Measurements from ENCODE around the gene SCLY.

Gene SCLY

GRCh38 chr2:238080518-238080917 is 19.7 kb downstream of the SCLY start:
- H3K4me3 ChIP-seq (ENCODE audit: low read depth, low read length) = no peak overlapping the region
- DNase-seq (ENCODE audit: low read depth, low spot score) = no peak
- in situ Hi-C loops (cut with HindIII; ENCODE audit: low sequenced_read_pairs) = no loop called here
- no peak for TF ChIP-seq CTCF (IDR thresholded peaks at IDR 0.05; ENCODE audit: low read depth, low read length)

GRCh38 chr2:238081150-238081549 is 20.3 kb downstream of the SCLY start:
- no peak for TF ChIP-seq CTCF (IDR thresholded peaks at IDR 0.05; ENCODE audit: low read depth, low read length)
- in situ Hi-C loops (cut with HindIII; ENCODE audit: low sequenced_read_pairs) = no loop called here
- no peak for DNase-seq (ENCODE audit: low read depth, low spot score)

GRCh38 chr2:238081561-238081960 is 20.8 kb downstream of the SCLY start:
- no peak for DNase-seq (ENCODE audit: low read depth, low spot score)
- in situ Hi-C loops (cut with HindIII; ENCODE audit: low sequenced_read_pairs) = no loop called here
- no peak for TF ChIP-seq CTCF (IDR thresholded peaks at IDR 0.05; ENCODE audit: low read depth, low read length)
- H3K4me3 ChIP-seq (ENCODE audit: low read depth, low read length) = no peak overlapping the region

More at GRCh38 chr2:238081150-238081549, 20.3 kb downstream of the SCLY start:
- H3K4me3 ChIP-seq (ENCODE audit: low read depth, low read length) = no peak overlapping the region

GRCh38 chr2:238082151-238082550 is 21.4 kb downstream of the SCLY start:
- no peak for DNase-seq (ENCODE audit: low read depth, low spot score)
- in situ Hi-C loops (cut with HindIII; ENCODE audit: low sequenced_read_pairs) = no loop called here

GRCh38 chr2:238082827-238083226 is 22.0 kb downstream of the SCLY start:
- in situ Hi-C loops (cut with HindIII; ENCODE audit: low sequenced_read_pairs) = no loop called here
- TF ChIP-seq CTCF (IDR thresholded peaks at IDR 0.05; ENCODE audit: low read depth, low read length) = no peak

More at GRCh38 chr2:238082151-238082550, 21.4 kb downstream of the SCLY start:
- no peak for TF ChIP-seq CTCF (IDR thresholded peaks at IDR 0.05; ENCODE audit: low read depth, low read length)
- no peak overlapping the region for H3K4me3 ChIP-seq (ENCODE audit: low read depth, low read length)

GRCh38 chr2:238083919-238084318 is 23.1 kb downstream of the SCLY start:
- no peak overlapping the region for H3K4me3 ChIP-seq (ENCODE audit: low read depth, low read length)
- no peak for DNase-seq (ENCODE audit: low read depth, low spot score)
- in situ Hi-C loops (cut with HindIII; ENCODE audit: low sequenced_read_pairs) = no loop called here
- no peak for TF ChIP-seq CTCF (IDR thresholded peaks at IDR 0.05; ENCODE audit: low read depth, low read length)

More at GRCh38 chr2:238082827-238083226, 22.0 kb downstream of the SCLY start:
- no peak overlapping the region for H3K4me3 ChIP-seq (ENCODE audit: low read depth, low read length)
- DNase-seq (ENCODE audit: low read depth, low spot score) = no peak

- in situ Hi-C loops (cut with HindIII; ENCODE audit: low sequenced_read_pairs) = no loop called here
- no peak overlapping the region for H3K4me3 ChIP-seq (ENCODE audit: low read depth, low read length)
- TF ChIP-seq CTCF (IDR thresholded peaks at IDR 0.05; ENCODE audit: low read depth, low read length) = no peak
- no peak for DNase-seq (ENCODE audit: low read depth, low spot score)
Measured at GRCh38 chr2:238084761-238085160, 24.0 kb downstream of the SCLY start.

Data from astrocyte of the spinal cord (primary cell).